Dermis blood vessel endothelial cell (primary cell): ENCODE measurements around the gene FGF2. TPM values are rescaled to one million over a fixed set of nuclear protein-coding genes. Genes with fewer than 3 reads are reported as not detected.
"Not testable (repeated sequence)": the region's sequence is repeated elsewhere in the genome, so short reads cannot be mapped to it uniquely, and the experiment has no call there.

Experiments used
- DNase-seq: peaks from one replicate; pipeline ENCODE4 v3.0.0; 2010
- total RNA-seq: library from RNA; depleted of rRNA; stranded (reverse); fragments of >200 nt; gene quantifications from 2 replicates; pipeline ENCODE4 v1.2.3, GENCODE V29; 2014

Gene FGF2
- total RNA-seq, 1 donor from 2014 or later: 31.8 TPM

GRCh38 chr4:122814426-122814825 lies 12.2 kb upstream of the FGF2 start:
- no peak for DNase-seq

GRCh38 chr4:122815248-122815647 lies 11.4 kb upstream of the FGF2 start:
- no peak for DNase-seq

GRCh38 chr4:122816476-122816875 lies 10.2 kb upstream of the FGF2 start:
- DNase-seq: no peak

- no peak for DNase-seq
These were observed 6.8 kb upstream of the FGF2 start for GRCh38 chr4:122819708-122820449.

- DNase-seq: no peak
These were observed 5.5 kb upstream of the FGF2 start for GRCh38 chr4:122821092-122821491.

GRCh38 chr4:122822466-122822865 lies 4.2 kb upstream of the FGF2 start:
- DNase-seq: no peak

GRCh38 chr4:122823476-122823875 lies 3.2 kb upstream of the FGF2 start:
- peak; percentile 69 for DNase-seq

GRCh38 chr4:122824616-122825015 lies 2.0 kb upstream of the FGF2 start:
- DNase-seq: no peak

- no peak for DNase-seq
These were observed 528 bp upstream of the FGF2 start for GRCh38 chr4:122826079-122826527.

- peak; percentile 53 for DNase-seq
These were observed 737 bp downstream of the FGF2 start for GRCh38 chr4:122827258-122827878.

GRCh38 chr4:122827879-122828601 lies 1.4 kb downstream of the FGF2 start:
- peak; percentile 80 for DNase-seq

- no peak for DNase-seq
These were observed 3.9 kb downstream of the FGF2 start for GRCh38 chr4:122830426-122831095.

GRCh38 chr4:122831515-122832196 lies 5.0 kb downstream of the FGF2 start:
- DNase-seq: no peak

- no peak for DNase-seq
These were observed 6.1 kb downstream of the FGF2 start for GRCh38 chr4:122832732-122833131.

GRCh38 chr4:122833999-122834398 lies 7.4 kb downstream of the FGF2 start:
- DNase-seq: no peak

- peak; percentile 45 for DNase-seq
These were observed 10.3 kb downstream of the FGF2 start for GRCh38 chr4:122836941-122837340.

- DNase-seq: no peak
These were observed 11.4 kb downstream of the FGF2 start for GRCh38 chr4:122838034-122838433.

GRCh38 chr4:122842392-122842791 lies 15.8 kb downstream of the FGF2 start:
- no peak for DNase-seq

- DNase-seq: no peak
These were observed 16.4 kb downstream of the FGF2 start for GRCh38 chr4:122842984-122843531.

GRCh38 chr4:122844391-122844790 lies 17.8 kb downstream of the FGF2 start:
- DNase-seq: not testable (repeated sequence)

- no peak for DNase-seq
These were observed 18.4 kb downstream of the FGF2 start for GRCh38 chr4:122845066-122845465.

- DNase-seq: no peak
These were observed 19.1 kb downstream of the FGF2 start for GRCh38 chr4:122845760-122846159.
